Activated CD4-positive, alpha-beta T cell treated with anti-CD3 and anti-CD28 coated beads, Interleukin-2, amount 10 ng/mL, durations not matched to agents 7 days and 5 days (primary cell): ENCODE data around the gene KLHL22. TPM values are rescaled to one million over a fixed set of nuclear protein-coding genes. Genes with fewer than 3 reads are reported as not detected.
"Not testable (repeated sequence)": the region's sequence is repeated elsewhere in the genome, so short reads cannot be mapped to it uniquely, and the experiment has no call there.

Experiments used
- CTCF ChIA-PET: fragments of 350-600 bp; sonication (Branson Sonifier 250); formaldehyde crosslinking; loops from one replicate; lab custom pipeline; 2021; ENCODE audit warnings: antibody characterized with exemption; lab: Charles Lee
- POLR2A ChIA-PET: fragments of 350-600 bp; sonication (Branson Sonifier 250); formaldehyde crosslinking; loops from one replicate; lab custom pipeline; 2021; ENCODE audit warnings: antibody characterized with exemption; lab: Charles Lee
- DNase-seq: peaks from one replicate; pipeline ENCODE4 v3.0.0-alpha.2; 2020
- H3K27ac Mint-ChIP-seq: one replicate; pipeline ENCODE4 v1.8.0; 2021; ENCODE audit warnings: mild to moderate bottlenecking, moderate library complexity, mixed read lengths
- H3K27me3 Mint-ChIP-seq: one replicate; pipeline ENCODE4 v1.8.0; 2021; ENCODE audit warnings: mixed read lengths
- H3K36me3 Mint-ChIP-seq: one replicate; pipeline ENCODE4 v1.8.0; 2021; ENCODE audit warnings: low read depth, mixed read lengths
- H3K4me1 Mint-ChIP-seq: one replicate; pipeline ENCODE4 v1.8.0; 2021; ENCODE audit warnings: mixed read lengths
- H3K4me3 Mint-ChIP-seq: one replicate; pipeline ENCODE4 v1.8.0; 2021; ENCODE audit warnings: mild to moderate bottlenecking, moderate library complexity, mixed read lengths
- H3K9me3 Mint-ChIP-seq: one replicate; pipeline ENCODE4 v1.8.0; 2021; ENCODE audit warnings: mixed read lengths
- total RNA-seq, 2 experiments: library from RNA; stranded (reverse); gene quantifications; one replicate each; pipeline ENCODE4 v1.2.3, GENCODE V29; 2021

Gene KLHL22, protein sequence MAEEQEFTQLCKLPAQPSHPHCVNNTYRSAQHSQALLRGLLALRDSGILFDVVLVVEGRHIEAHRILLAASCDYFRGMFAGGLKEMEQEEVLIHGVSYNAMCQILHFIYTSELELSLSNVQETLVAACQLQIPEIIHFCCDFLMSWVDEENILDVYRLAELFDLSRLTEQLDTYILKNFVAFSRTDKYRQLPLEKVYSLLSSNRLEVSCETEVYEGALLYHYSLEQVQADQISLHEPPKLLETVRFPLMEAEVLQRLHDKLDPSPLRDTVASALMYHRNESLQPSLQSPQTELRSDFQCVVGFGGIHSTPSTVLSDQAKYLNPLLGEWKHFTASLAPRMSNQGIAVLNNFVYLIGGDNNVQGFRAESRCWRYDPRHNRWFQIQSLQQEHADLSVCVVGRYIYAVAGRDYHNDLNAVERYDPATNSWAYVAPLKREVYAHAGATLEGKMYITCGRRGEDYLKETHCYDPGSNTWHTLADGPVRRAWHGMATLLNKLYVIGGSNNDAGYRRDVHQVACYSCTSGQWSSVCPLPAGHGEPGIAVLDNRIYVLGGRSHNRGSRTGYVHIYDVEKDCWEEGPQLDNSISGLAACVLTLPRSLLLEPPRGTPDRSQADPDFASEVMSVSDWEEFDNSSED
- total RNA-seq = 10 to 100 TPM; 38.7 to 40.1 TPM

DNA sequence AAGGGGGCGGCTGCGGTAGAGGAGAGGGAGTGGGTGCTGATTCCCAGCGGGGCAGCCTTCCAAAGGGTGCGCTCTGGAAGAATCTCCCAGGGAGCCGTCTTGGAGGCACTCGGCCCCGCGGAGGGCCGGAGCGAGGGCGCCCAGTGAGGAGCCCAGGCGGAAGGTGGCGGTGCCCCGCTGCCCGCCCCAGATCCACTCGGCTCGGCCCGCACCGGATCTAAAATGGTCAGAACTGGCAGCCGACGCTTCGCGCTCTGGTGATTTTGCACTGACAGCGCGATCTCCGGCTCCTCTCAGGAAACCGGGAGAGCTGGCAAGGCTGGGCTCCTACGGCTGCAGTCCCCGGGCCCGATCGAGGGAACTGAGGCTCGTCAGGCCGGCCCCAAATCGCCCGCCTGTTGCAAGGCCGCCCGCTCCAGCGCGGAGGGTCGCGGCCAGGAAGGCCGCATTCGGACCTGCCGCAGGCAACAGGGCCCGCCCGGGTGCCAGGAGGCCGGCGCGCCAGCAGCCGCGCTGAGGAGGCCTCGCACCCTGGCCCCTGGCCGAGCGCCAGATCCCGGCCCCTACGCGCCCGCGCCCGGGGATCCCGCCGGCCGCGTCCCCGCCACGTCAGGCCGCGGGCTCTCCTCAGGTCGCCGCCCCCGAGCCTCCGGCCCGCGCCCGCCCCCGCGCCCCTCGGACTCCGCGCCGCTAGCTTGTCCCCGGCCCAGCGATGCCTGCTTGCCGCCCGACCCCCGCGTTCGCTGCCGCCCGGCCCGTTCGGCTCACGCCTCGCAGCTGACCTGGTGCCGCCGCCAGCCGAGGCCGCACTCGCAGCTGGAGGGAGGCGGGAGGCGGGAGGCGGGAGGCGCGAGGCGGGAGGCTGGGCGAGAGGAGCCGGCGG, at the start of gene KLHL22:
TSS of gene KLHL22 (minus strand) at position 818 of the 883 bp plus-strand sequence. CDS start 6,584 bp downstream, outside the sequence.
- ChIA-PET CTCF (interaction anchor here (1.0 to 1.2 kb wide), 4 partner anchors 12 to 77 kb away, joined by 3 to 5 read pairs (median 3); partner anchors contain the start of gene MED15), POLR2A (interaction anchor here (1.1 kb wide), 1 partner anchor 31 kb away, joined by 3 read pairs; no protein-coding TSS in a partner anchor)
- H3K9me3 Mint-ChIP-seq = no peaks in the 10 kb centered on the region
- DNase-seq = peak; percentile 27
- H3K27me3 Mint-ChIP-seq = no peaks in the 10 kb centered on the region
- H3K36me3 Mint-ChIP-seq = peaks cover 11% of the 10 kb centered on the region
- peak within 1 kb of the TSS; percentile 82 for H3K4me3 Mint-ChIP-seq
- H3K4me1 Mint-ChIP-seq = peaks cover 40% of the 10 kb centered on the region
- peak within 1 kb of the TSS; percentile 85 for H3K27ac Mint-ChIP-seq

DNA sequence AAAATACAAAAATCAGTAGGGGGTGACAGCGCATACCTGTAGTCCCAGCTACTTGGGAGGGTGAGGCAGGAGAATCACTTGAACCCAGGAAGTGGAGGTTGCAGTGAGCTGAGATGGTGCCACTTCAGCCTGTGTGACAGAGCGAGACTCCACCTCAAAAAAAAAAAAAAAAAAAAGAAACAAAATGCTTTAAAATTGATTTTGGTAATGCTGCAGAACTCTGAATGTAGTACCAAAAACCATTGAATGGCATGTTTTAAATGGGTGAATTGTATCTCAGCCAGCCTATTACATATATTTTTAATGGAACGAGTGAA, 49.7 kb upstream of the KLHL22 start:
- CTCF ChIA-PET, H3K27me3 Mint-ChIP-seq, DNase-seq, H3K27ac Mint-ChIP-seq, H3K4me3 Mint-ChIP-seq, H3K9me3 Mint-ChIP-seq, POLR2A ChIA-PET: not testable (repeated sequence)
- Mint-ChIP-seq H3K36me3 (peaks cover 69% of the 10 kb centered on the region), H3K4me1 (peaks cover 62% of the 10 kb centered on the region)

- CTCF ChIA-PET = interaction anchor here (1.1 to 1.7 kb wide), 2 partner anchors 22 to 124 kb away, joined by 4 read pairs; no protein-coding TSS in a partner anchor
- peaks cover 41% of the 10 kb centered on the region for H3K4me1 Mint-ChIP-seq
- peaks cover 78% of the 10 kb centered on the region for H3K36me3 Mint-ChIP-seq
- DNase-seq = no peak
- no peaks in the 10 kb centered on the region for H3K9me3 Mint-ChIP-seq
- no peaks in the 10 kb centered on the region for H3K27me3 Mint-ChIP-seq
- POLR2A ChIA-PET = no interaction called here
- no peak overlapping the region for H3K4me3 Mint-ChIP-seq
- peak overlapping the region; percentile 14 for H3K27ac Mint-ChIP-seq
Observed at GRCh38 chr22:20542736-20543135, 47.1 kb upstream of the KLHL22 start.

DNA sequence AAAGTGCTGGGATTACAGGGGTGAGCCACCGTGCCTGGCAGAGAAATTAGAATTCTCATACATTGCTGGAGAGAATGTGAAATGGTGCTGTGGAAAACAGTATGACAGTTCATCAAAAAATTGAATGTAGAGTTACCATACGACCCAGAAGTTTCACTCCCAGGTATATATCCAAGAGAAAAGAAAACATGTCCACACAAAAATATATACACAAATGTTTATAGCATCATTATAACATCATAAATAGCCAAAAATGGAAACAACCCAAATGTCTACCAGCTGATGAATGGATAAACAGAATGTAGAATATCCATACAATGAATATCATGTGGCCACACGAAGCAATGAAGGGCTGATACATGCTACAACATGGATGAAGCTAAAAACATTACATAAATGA, 46.5 kb upstream of the KLHL22 start:
- no peak for DNase-seq
- CTCF ChIA-PET = interaction anchor here (1.1 to 1.7 kb wide), 2 partner anchors 22 to 123 kb away, joined by 4 read pairs; no protein-coding TSS in a partner anchor
- Mint-ChIP-seq H3K9me3 (no peaks in the 10 kb centered on the region), H3K4me1 (peaks cover 41% of the 10 kb centered on the region), H3K27me3 (no peaks in the 10 kb centered on the region), H3K4me3 (no peak overlapping the region), H3K27ac (no peak overlapping the region), H3K36me3 (peaks cover 84% of the 10 kb centered on the region)
- POLR2A ChIA-PET = no interaction called here

DNA sequence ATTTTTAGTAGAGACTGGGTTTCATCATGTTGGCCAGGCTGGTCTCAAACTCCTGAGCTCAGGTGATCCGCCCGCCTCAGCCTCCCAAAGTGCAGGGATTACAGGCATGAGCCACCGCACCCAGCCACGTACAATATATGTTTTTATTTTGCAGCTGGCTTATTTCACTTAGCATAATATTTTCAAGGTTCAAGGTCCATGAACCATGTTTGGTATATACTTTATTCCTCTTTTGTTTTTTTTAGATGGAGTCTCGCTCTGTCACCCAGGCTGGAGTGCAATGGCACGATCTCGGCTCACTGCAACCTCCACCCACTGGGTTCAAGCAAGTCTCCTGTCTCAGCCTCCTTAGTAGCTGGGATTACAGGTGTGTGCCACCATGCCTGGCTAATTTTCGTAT, 43.3 kb upstream of the KLHL22 start:
- Mint-ChIP-seq H3K36me3 (peaks cover 67% of the 10 kb centered on the region), H3K4me1 (peaks cover 22% of the 10 kb centered on the region)
- H3K9me3 Mint-ChIP-seq, H3K27ac Mint-ChIP-seq, POLR2A ChIA-PET, H3K27me3 Mint-ChIP-seq, H3K4me3 Mint-ChIP-seq, DNase-seq: not testable (repeated sequence)
- CTCF ChIA-PET = interaction anchor here (1.1 to 1.2 kb wide), 2 partner anchors 13 to 22 kb away, joined by 4 to 5 read pairs; no protein-coding TSS in a partner anchor

GRCh38 chr22:20537983-20538382, 42.4 kb upstream of the KLHL22 start:
- Mint-ChIP-seq H3K27me3 (no peaks in the 10 kb centered on the region), H3K9me3 (no peaks in the 10 kb centered on the region), H3K4me3 (no peak overlapping the region), H3K27ac (no peak overlapping the region), H3K4me1 (peaks cover 26% of the 10 kb centered on the region), H3K36me3 (peaks cover 65% of the 10 kb centered on the region)
- DNase-seq = no peak
- ChIA-PET POLR2A (no interaction called here), CTCF (interaction anchor here (0.6 to 1.2 kb wide), 4 partner anchors 14 to 135 kb away, joined by 4 to 5 read pairs (median 4); no protein-coding TSS in a partner anchor)

GRCh38 chr22:20537325-20537756, 41.7 kb upstream of the KLHL22 start:
- H3K9me3 Mint-ChIP-seq = no peaks in the 10 kb centered on the region
- POLR2A ChIA-PET = no interaction called here
- no peak for DNase-seq
- CTCF ChIA-PET = interaction anchor here (0.6 to 1.3 kb wide), 4 partner anchors 13 to 134 kb away, joined by 3 to 5 read pairs (median 4); no protein-coding TSS in a partner anchor
- no peak overlapping the region for H3K4me3 Mint-ChIP-seq
- H3K4me1 Mint-ChIP-seq = peaks cover 25% of the 10 kb centered on the region
- peak overlapping the region; percentile 32 for H3K27ac Mint-ChIP-seq
- H3K36me3 Mint-ChIP-seq = peaks cover 62% of the 10 kb centered on the region
- H3K27me3 Mint-ChIP-seq = no peaks in the 10 kb centered on the region

DNA sequence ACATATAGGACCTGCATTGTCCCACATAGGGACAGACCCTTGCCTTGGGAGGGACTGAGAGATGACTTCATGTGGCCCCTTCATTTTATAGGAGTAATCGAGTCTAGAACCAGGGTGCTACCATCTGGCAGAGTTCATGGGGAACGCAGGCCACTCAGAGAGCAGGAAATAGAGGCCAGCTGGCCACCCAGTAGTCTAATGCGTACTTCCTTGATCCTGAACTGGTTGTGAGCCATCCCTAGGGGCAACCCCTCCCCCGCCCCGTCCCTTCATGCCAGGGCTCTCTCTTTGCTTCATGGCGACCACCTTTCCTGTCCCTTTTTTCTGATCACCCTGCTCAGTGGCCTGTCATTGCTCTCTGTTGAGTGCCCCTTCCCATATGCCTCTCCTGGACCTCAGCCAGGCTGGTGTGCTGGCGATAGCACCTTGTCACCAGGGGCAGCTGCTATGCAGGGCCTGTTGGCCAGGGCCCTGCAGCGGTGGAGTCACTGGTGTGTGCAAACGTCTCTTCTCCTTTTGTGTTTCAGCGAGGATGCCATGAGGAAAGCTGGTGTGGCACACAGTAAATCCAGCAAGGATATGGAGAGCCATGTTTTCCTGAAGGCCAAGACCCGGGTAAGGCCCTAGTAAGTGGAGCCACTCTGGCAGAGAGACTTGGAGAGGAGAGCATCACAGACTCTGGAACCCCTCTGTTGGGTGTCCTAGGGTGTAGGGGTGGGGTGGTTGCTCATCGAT, 41.2 kb upstream of the KLHL22 start:
- H3K4me1 Mint-ChIP-seq = peaks cover 30% of the 10 kb centered on the region
- H3K27ac Mint-ChIP-seq = peak overlapping the region; percentile 50
- H3K4me3 Mint-ChIP-seq = no peak overlapping the region
- ChIA-PET CTCF (interaction anchor here (1.3 kb wide), 1 partner anchor 12 kb away, joined by 3 read pairs; no protein-coding TSS in a partner anchor), POLR2A (no interaction called here)
- DNase-seq = no peak
- peaks cover 56% of the 10 kb centered on the region for H3K36me3 Mint-ChIP-seq
- H3K27me3 Mint-ChIP-seq = no peaks in the 10 kb centered on the region
- H3K9me3 Mint-ChIP-seq = no peaks in the 10 kb centered on the region

- H3K36me3 Mint-ChIP-seq = peaks cover 43% of the 10 kb centered on the region
- ChIA-PET CTCF (interaction anchor here (0.9 to 1.8 kb wide), 4 partner anchors 10 to 21 kb away, joined by 4 to 5 read pairs (median 4); no protein-coding TSS in a partner anchor), POLR2A (interaction anchor here (0.5 kb wide), 1 partner anchor 20 kb away, joined by 3 read pairs; no protein-coding TSS in a partner anchor)
- no peak overlapping the region for H3K4me3 Mint-ChIP-seq
- H3K27me3 Mint-ChIP-seq = no peaks in the 10 kb centered on the region
- H3K4me1 Mint-ChIP-seq = peaks cover 47% of the 10 kb centered on the region
- H3K27ac Mint-ChIP-seq = peak overlapping the region; percentile 79
- DNase-seq = no peak
- no peaks in the 10 kb centered on the region for H3K9me3 Mint-ChIP-seq
Observed at GRCh38 chr22:20533879-20534265, 38.3 kb upstream of the KLHL22 start.

DNA sequence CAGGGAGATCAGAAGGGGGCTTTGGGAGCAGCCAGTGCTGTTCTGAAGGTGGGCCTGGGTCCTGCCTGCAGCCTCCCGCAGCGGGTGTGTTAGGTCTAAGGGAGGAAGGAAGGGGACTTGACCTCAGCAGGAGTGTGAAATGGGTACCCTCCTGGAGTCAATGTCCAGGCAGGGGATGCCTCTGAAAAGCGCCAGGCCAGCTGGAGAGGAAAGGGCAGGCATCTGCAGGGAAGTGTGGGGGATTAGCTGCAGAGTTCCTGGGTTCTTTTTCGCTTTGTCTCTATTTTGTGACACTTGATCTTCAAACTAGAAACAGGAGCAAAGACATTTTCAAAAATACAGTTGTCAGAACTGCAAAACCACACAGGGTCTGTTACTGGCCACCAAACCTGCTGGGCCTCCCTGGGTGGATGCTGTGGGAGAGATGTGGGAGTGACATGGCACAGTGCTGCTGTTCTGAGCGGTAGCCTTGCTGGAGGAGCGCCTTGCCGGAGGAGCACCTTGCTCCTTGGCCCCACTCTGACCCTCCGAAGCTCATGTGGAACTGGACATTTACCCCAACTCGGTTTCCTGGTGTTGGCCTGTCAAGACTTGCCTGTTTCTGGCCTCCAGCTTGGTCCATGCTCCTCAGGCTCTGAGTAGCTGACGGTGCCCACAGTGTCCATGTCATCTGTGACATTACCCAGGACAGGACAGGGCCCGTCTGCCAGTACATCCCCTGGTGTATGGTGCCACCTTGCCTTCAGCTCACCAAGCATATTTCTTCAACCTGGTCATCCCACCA, 37.7 kb upstream of the KLHL22 start:
- Mint-ChIP-seq H3K36me3 (peaks cover 42% of the 10 kb centered on the region), H3K4me3 (no peak overlapping the region), H3K9me3 (no peaks in the 10 kb centered on the region), H3K4me1 (peaks cover 47% of the 10 kb centered on the region), H3K27ac (peak overlapping the region; percentile 82), H3K27me3 (no peaks in the 10 kb centered on the region)
- ChIA-PET POLR2A (interaction anchor here (0.5 kb wide), 1 partner anchor 20 kb away, joined by 3 read pairs; no protein-coding TSS in a partner anchor), CTCF (interaction anchor here (0.9 to 1.8 kb wide), 4 partner anchors 9 to 22 kb away, joined by 4 to 5 read pairs (median 4); no protein-coding TSS in a partner anchor)
- no peak for DNase-seq
